AG09309 (cell line): ENCODE data around the gene RNF130.

Experiments used
- DNase-seq: peaks from one replicate; pipeline ENCODE4 v3.0.0-alpha.2; 2010; ENCODE audit warnings: low read depth
- H3K4me3 ChIP-seq: 2 replicates; pipeline ENCODE4 v1.5.1; 2011; ENCODE audit warnings: mild to moderate bottlenecking, low read depth, low read length, moderate library complexity; ENCODE audit not compliant: control insufficient read depth
- CTCF ChIP-seq: IDR thresholded peaks from 2 replicates; pipeline ENCODE4 v1.5.1; 2011; ENCODE audit warnings: mild to moderate bottlenecking, low read depth, low read length, inconsistent platforms; ENCODE audit not compliant: insufficient read depth, control insufficient read depth; ENCODE audit errors: missing control alignments

The RNF130 gene

GRCh38 chr5:180117000-180117725 is 45.6 kb upstream of the RNF130 start:
- no peak for TF ChIP-seq CTCF
- no peak for DNase-seq

GRCh38 chr5:180116077-180116999 is 44.8 kb upstream of the RNF130 start:
- no peak overlapping the region for H3K4me3 ChIP-seq
- no peak for DNase-seq
- TF ChIP-seq CTCF = no peak

More at GRCh38 chr5:180117000-180117725, 45.6 kb upstream of the RNF130 start:
- no peak overlapping the region for H3K4me3 ChIP-seq

DNA sequence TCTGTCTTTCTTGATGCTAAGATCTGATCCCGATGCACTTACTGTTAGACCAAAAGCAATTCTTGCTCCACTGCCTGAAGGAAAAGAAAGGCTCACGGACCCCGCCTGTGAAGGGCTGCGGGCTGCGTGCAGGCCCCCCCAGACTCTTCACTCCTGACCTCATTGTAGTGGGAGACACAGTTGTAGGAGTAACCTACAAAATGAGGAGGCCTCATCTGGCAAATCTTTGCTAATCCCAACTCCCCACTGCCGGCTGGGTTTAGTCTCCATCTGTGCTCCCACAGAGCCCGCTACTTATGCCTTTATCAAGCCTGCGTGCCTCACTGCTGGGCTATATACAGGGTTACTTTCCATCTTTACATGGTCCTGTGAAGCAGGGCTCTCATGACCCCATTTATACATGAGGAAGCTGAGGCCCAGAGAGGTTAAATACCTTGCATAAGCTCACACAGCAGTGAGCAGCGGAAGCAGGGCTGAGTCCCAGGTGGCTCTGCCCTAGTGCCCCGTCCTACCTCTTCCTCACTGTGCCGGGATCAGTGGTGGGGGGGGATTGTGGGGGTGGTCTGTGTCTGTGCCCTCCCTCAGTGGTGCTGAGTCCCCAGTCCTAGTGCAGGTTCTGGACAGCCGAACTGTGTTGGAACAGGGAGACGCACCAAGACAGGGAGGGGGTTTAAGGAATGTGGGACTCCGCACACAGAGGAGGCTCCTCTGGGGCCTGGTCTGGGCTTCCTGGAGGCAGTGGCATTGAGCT is 43.9 kb upstream of the RNF130 start:
- DNase-seq = no peak
- no peak overlapping the region for H3K4me3 ChIP-seq

GRCh38 chr5:180114304-180115003 is 42.9 kb upstream of the RNF130 start:
- DNase-seq = no peak
- TF ChIP-seq CTCF = no peak
- no peak overlapping the region for H3K4me3 ChIP-seq

More for the DNA sequence above, 43.9 kb upstream of the RNF130 start:
- TF ChIP-seq CTCF = no peak

DNA sequence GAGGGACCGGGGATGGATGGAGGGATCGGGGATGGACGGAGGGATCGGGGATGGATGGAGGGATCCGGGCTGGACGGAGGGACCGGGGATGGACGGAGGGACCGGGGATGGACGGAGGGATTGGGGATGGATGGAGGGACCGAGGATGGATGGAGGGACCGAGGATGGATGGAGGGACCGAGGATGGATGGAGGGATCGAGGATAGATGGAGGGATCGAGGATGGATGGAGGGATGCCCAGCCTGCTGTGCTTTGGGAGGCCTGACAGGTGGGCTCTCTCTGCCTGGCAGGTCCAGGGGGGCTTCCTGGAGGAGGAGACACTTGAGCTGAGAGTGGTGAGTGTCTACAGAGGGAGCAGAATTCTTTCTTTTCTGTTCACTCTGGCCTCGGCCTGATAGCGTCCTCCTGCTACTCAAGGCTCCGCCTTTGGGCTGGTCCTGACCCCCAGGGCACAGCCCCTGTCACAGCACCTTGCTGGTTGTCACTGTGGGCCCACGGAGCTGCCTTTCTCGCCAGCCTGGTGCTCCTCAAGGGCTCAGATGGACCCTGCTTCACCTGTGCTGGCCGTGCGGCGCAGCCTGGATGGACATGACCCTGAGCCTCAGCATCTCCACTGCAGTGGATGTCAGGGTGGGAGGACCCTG is 42.2 kb upstream of the RNF130 start:
- TF ChIP-seq CTCF = no peak
- no peak overlapping the region for H3K4me3 ChIP-seq
- DNase-seq = no peak
